Hepatocyte (in vitro differentiated cells): Measurements from ENCODE around the gene SLC45A2. TPM values are rescaled to one million over a fixed set of nuclear protein-coding genes. Genes with fewer than 3 reads are reported as not detected.
"Not testable (repeated sequence)": the region's sequence is repeated elsewhere in the genome, so short reads cannot be mapped to it uniquely, and the experiment has no call there.

ENCODE experiments used
- DNase-seq: peaks from one replicate; pipeline ENCODE4 v3.0.0-alpha.2; 2016; ENCODE audit warnings: low spot score
- H2AFZ ChIP-seq: fragments of 200-600 bp; sonication (generic); 2 replicates; pipeline ENCODE4 v1.6.0; 2016; ENCODE audit warnings: antibody characterized with exemption, mild to moderate bottlenecking
- H3K27ac ChIP-seq: fragments of 200-600 bp; sonication (generic); 2 replicates; pipeline ENCODE4 v1.5.1; 2016; ENCODE audit warnings: mild to moderate bottlenecking
- H3K27me3 ChIP-seq: fragments of 200-600 bp; sonication (generic); 2 replicates; pipeline ENCODE4 v1.6.1; 2016
- H3K36me3 ChIP-seq: fragments of 200-600 bp; sonication (generic); replicated peaks from 2 replicates; pipeline ENCODE4 v1.5.1; 2016; ENCODE audit warnings: low read depth; ENCODE audit not compliant: insufficient read depth
- H3K4me1 ChIP-seq: fragments of 200-600 bp; sonication (generic); 2 replicates; pipeline ENCODE4 v1.5.1; 2016; ENCODE audit warnings: mild to moderate bottlenecking, moderate library complexity; ENCODE audit not compliant: insufficient read depth
- H3K4me2 ChIP-seq: fragments of 200-600 bp; sonication (generic); 2 replicates; pipeline ENCODE4 v1.6.0; 2016
- H3K4me3 ChIP-seq: fragments of 200-600 bp; sonication (generic); 2 replicates; pipeline ENCODE4 v1.5.1; 2016; ENCODE audit warnings: mild to moderate bottlenecking
- H3K79me2 ChIP-seq: fragments of 200-600 bp; sonication (generic); 2 replicates; pipeline ENCODE4 v1.6.0; 2017; ENCODE audit warnings: mild to moderate bottlenecking
- H3K9me2 ChIP-seq: fragments of 200-600 bp; sonication (generic); replicated peaks from 2 replicates; pipeline ENCODE4 v1.6.0; 2017; ENCODE audit warnings: mild to moderate bottlenecking; ENCODE audit not compliant: insufficient read depth
- H3K9me3 ChIP-seq: fragments of 200-600 bp; sonication (generic); 2 replicates; pipeline ENCODE4 v1.5.1; 2016; ENCODE audit warnings: low read depth, mild to moderate bottlenecking
- H4K20me1 ChIP-seq: fragments of 200-600 bp; sonication (generic); 2 replicates; pipeline ENCODE4 v1.6.0; 2016; ENCODE audit warnings: mild to moderate bottlenecking; ENCODE audit not compliant: insufficient read depth, poor library complexity, severe bottlenecking
- CTCF ChIP-seq: fragments of 200-600 bp; sonication (generic); IDR thresholded peaks from 2 replicates; pipeline ENCODE4 v1.5.1; 2016; ENCODE audit warnings: antibody characterized with exemption, mild to moderate bottlenecking; ENCODE audit not compliant: poor library complexity
- EZH2 ChIP-seq: fragments of 200-600 bp; sonication (generic); IDR thresholded peaks from 2 replicates; pipeline ENCODE4 v1.6.1; 2016; ENCODE audit warnings: antibody characterized with exemption, mild to moderate bottlenecking, borderline replicate concordance
- EZH2phosphoT487 ChIP-seq: fragments of 200-600 bp; sonication (generic); IDR thresholded peaks from one replicate; pipeline ENCODE4 v1.6.1; 2018; ENCODE audit warnings: antibody characterized with exemption, mild to moderate bottlenecking, low read depth, moderate library complexity; ENCODE audit not compliant: unreplicated experiment, severe bottlenecking
- WGBS: methylation state at CpG from one replicate; pipeline ENCODE4 v1.1.6; 2016; ENCODE audit warnings: low lambda C conversion rate; ENCODE audit errors: missing lambda C conversion rate; 5-methylcytosine and 5-hydroxymethylcytosine counted together
- polyA plus RNA-seq: library from polyadenylated mRNA; unstranded; fragments of >200 nt; fragmentation: Nextera tagmentation; extraction: Ambion mirVana; gene quantifications from 2 replicates; pipeline ENCODE4 v1.2.1, GENCODE V29; 2016
- total RNA-seq: library from RNA; depleted of rRNA; stranded (reverse); fragments of >200 nt; gene quantifications from 2 replicates; pipeline ENCODE4 v1.2.3, GENCODE V29; 2014

Gene SLC45A2
- total and polyA plus RNA-seq, 2 experiments from 2014 or later, result 1.4 to 1.8 TPM

- WGBS, result 84% methylated on average over 3 of the region's 3 CpGs
- Histone ChIP-seq H3K4me3 (no peak overlapping the region), H3K9me3 (no peaks in the 10 kb centered on the region), H3K36me3 (no peaks in the 10 kb centered on the region), H4K20me1 (no peaks in the 10 kb centered on the region), H3K9me2 (no peaks in the 10 kb centered on the region), H3K27ac (no peak overlapping the region), H3K4me1 (peaks cover 37% of the 10 kb centered on the region), H3K4me2 (no peak overlapping the region), H2AFZ (no peak overlapping the region), H3K79me2 (no peaks in the 10 kb centered on the region), H3K27me3 (no peaks in the 10 kb centered on the region)
- DNase-seq, result no peak
- TF ChIP-seq EZH2 (no peak), EZH2phosphoT487 (no peak), CTCF (no peak)
These were observed 29.1 kb upstream of the SLC45A2 start for GRCh38 chr5:34013547-34013946.

- no peak overlapping the region for H3K27ac ChIP-seq
- H3K4me2 ChIP-seq, result no peak overlapping the region
- no peaks in the 10 kb centered on the region for H3K36me3 ChIP-seq
- peaks cover 37% of the 10 kb centered on the region for H3K4me1 ChIP-seq
- no peaks in the 10 kb centered on the region for H3K79me2 ChIP-seq
- H3K4me3 ChIP-seq, result no peak overlapping the region
- TF ChIP-seq EZH2, result no peak
- TF ChIP-seq EZH2phosphoT487, result no peak
- no peak for TF ChIP-seq CTCF
- no peaks in the 10 kb centered on the region for H4K20me1 ChIP-seq
- DNase-seq, result no peak
- H3K27me3 ChIP-seq, result no peaks in the 10 kb centered on the region
- H3K9me3 ChIP-seq, result no peaks in the 10 kb centered on the region
- H3K9me2 ChIP-seq, result no peaks in the 10 kb centered on the region
- H2AFZ ChIP-seq, result no peak overlapping the region
These were observed 28.3 kb upstream of the SLC45A2 start for GRCh38 chr5:34012791-34013190.

GRCh38 chr5:34011536-34011935 is 27.0 kb upstream of the SLC45A2 start:
- WGBS, result 94% methylated on average over 4 of the region's 4 CpGs
- TF ChIP-seq EZH2phosphoT487, result no peak
- no peak for TF ChIP-seq CTCF
- TF ChIP-seq EZH2, result no peak
- peaks cover 8% of the 10 kb centered on the region for H3K79me2 ChIP-seq

GRCh38 chr5:34010146-34010545 is 25.7 kb upstream of the SLC45A2 start:
- not testable (repeated sequence) for H3K27me3 ChIP-seq, H3K4me3 ChIP-seq, H3K9me2 ChIP-seq, H3K36me3 ChIP-seq, H2AFZ ChIP-seq, H4K20me1 ChIP-seq, DNase-seq, H3K9me3 ChIP-seq
- peak overlapping the region; percentile 94 for H3K27ac ChIP-seq
- WGBS, result 46% methylated on average over 2 of the region's 2 CpGs
- H3K4me2 ChIP-seq, result peak overlapping the region; percentile 91
- peaks cover 22% of the 10 kb centered on the region for H3K79me2 ChIP-seq
- peaks cover 32% of the 10 kb centered on the region for H3K4me1 ChIP-seq

More at GRCh38 chr5:34011536-34011935, 27.0 kb upstream of the SLC45A2 start:
- H3K4me2 ChIP-seq, result no peak overlapping the region
- no peaks in the 10 kb centered on the region for H3K36me3 ChIP-seq
- no peaks in the 10 kb centered on the region for H3K9me2 ChIP-seq
- H3K4me3 ChIP-seq, result no peak overlapping the region
- H3K9me3 ChIP-seq, result no peaks in the 10 kb centered on the region
- DNase-seq, result no peak
- no peaks in the 10 kb centered on the region for H4K20me1 ChIP-seq
- H3K27ac ChIP-seq, result no peak overlapping the region
- peaks cover 37% of the 10 kb centered on the region for H3K4me1 ChIP-seq
- H2AFZ ChIP-seq, result no peak overlapping the region
- no peaks in the 10 kb centered on the region for H3K27me3 ChIP-seq
